CD4-positive, alpha-beta memory T cell (primary cell): ENCODE measurements around the gene SLC25A18. TPM values are rescaled to one million over a fixed set of nuclear protein-coding genes. Genes with fewer than 3 reads are reported as not detected.
"Not testable (repeated sequence)": the region's sequence is repeated elsewhere in the genome, so short reads cannot be mapped to it uniquely, and the experiment has no call there.

Source experiments
- CTCF ChIA-PET: fragments of 350-600 bp; sonication (Branson Sonifier 250); formaldehyde crosslinking; loops from one replicate; lab custom pipeline; 2021; ENCODE audit warnings: inconsistent platforms; ENCODE audit not compliant: partially characterized antibody; lab: Charles Lee
- POLR2A ChIA-PET: fragments of 350-600 bp; sonication (Branson Sonifier 250); formaldehyde crosslinking; loops from one replicate; lab custom pipeline; 2021; ENCODE audit not compliant: partially characterized antibody; lab: Charles Lee
- DNase-seq, 5 donors: peaks; one replicate each; pipeline versions ENCODE4 v3.0.0 to v3.0.0-alpha.2; 2020 to 2022; ENCODE audit warnings: mixed read lengths in 1 of 5
- H3K27ac ChIP-seq: one replicate; pipeline ENCODE4 v1.7.0; 2013; ENCODE audit warnings: low read depth, low read length
- H3K27me3 ChIP-seq: 2 replicates; pipeline ENCODE4 v1.7.0; 2013; ENCODE audit warnings: mild to moderate bottlenecking, low read length, moderate library complexity; ENCODE audit not compliant: insufficient read depth
- H3K36me3 ChIP-seq: 2 replicates; pipeline ENCODE4 v1.7.0; 2013; ENCODE audit warnings: mild to moderate bottlenecking, low read length, moderate library complexity; ENCODE audit not compliant: insufficient read depth
- H3K4me1 ChIP-seq: 2 replicates; pipeline ENCODE4 v1.7.0; 2013; ENCODE audit warnings: mild to moderate bottlenecking, low read length, moderate library complexity; ENCODE audit not compliant: insufficient read depth
- H3K4me3 ChIP-seq, 2 donors: one replicate each; pipeline ENCODE4 v1.7.0; 2013; ENCODE audit warnings: low read length in 2 of 2, mild to moderate bottlenecking in 1 of 2
- H3K9me3 ChIP-seq, 2 donors: one replicate each; pipeline ENCODE4 v1.7.0; 2013; ENCODE audit warnings: low read length in 2 of 2, control low read depth in 1 of 2; ENCODE audit not compliant: control insufficient read depth in 1 of 2
- H3K27ac Mint-ChIP-seq, 7 donors: one replicate each; pipeline ENCODE4 v1.8.0; 2020 to 2021; ENCODE audit warnings: mixed read lengths in 7 of 7, mild to moderate bottlenecking in 6 of 7, inconsistent platforms in 3 of 7, moderate library complexity in 3 of 7
- H3K27me3 Mint-ChIP-seq, 2 donors: one replicate each; pipeline ENCODE4 v1.8.0; 2020 to 2021; ENCODE audit warnings: mixed read lengths in 2 of 2
- H3K36me3 Mint-ChIP-seq, 2 donors: one replicate each; pipeline ENCODE4 v1.8.0; 2020 to 2021; ENCODE audit warnings: mixed read lengths in 2 of 2, inconsistent platforms in 1 of 2, mild to moderate bottlenecking in 1 of 2
- H3K4me1 Mint-ChIP-seq, 4 donors: one replicate each; pipeline ENCODE4 v1.8.0; 2020 to 2021; ENCODE audit warnings: mixed read lengths in 4 of 4, mild to moderate bottlenecking in 1 of 4
- H3K4me3 Mint-ChIP-seq, 8 donors: one replicate each; pipeline ENCODE4 v1.8.0; 2020 to 2021; ENCODE audit warnings: mixed read lengths in 8 of 8, mild to moderate bottlenecking in 7 of 8, moderate library complexity in 6 of 8, inconsistent platforms in 3 of 8
- H3K9me3 Mint-ChIP-seq, 8 donors: one replicate each; pipeline ENCODE4 v1.8.0; 2020 to 2021; ENCODE audit warnings: mixed read lengths in 8 of 8, mild to moderate bottlenecking in 5 of 8, inconsistent platforms in 3 of 8, moderate library complexity in 1 of 8
- intact Hi-C: fragments of 100-400 bp; cut with micrococcal nuclease; formaldehyde crosslinking; loops from one replicate; pipeline ENCODE4 v1.15.1; 2023
- polyA plus RNA-seq, 2 donors: library from polyadenylated mRNA; unstranded; fragments of 300-500 nt; fragmentation: Illumina TruSeq; gene quantifications; one replicate each; pipeline ENCODE4 v1.2.3, GENCODE V29; 2021
- total RNA-seq, 2 experiments: library from RNA; stranded (reverse); gene quantifications; one replicate each; pipeline ENCODE4 v1.2.3, GENCODE V29; 2021

Gene SLC25A18, protein sequence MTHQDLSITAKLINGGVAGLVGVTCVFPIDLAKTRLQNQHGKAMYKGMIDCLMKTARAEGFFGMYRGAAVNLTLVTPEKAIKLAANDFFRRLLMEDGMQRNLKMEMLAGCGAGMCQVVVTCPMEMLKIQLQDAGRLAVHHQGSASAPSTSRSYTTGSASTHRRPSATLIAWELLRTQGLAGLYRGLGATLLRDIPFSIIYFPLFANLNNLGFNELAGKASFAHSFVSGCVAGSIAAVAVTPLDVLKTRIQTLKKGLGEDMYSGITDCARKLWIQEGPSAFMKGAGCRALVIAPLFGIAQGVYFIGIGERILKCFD
- total RNA-seq (not detected), polyA plus RNA-seq (under 1 TPM in 1 of 2 donors, not detected in 1; 0.10 TPM)

DNA sequence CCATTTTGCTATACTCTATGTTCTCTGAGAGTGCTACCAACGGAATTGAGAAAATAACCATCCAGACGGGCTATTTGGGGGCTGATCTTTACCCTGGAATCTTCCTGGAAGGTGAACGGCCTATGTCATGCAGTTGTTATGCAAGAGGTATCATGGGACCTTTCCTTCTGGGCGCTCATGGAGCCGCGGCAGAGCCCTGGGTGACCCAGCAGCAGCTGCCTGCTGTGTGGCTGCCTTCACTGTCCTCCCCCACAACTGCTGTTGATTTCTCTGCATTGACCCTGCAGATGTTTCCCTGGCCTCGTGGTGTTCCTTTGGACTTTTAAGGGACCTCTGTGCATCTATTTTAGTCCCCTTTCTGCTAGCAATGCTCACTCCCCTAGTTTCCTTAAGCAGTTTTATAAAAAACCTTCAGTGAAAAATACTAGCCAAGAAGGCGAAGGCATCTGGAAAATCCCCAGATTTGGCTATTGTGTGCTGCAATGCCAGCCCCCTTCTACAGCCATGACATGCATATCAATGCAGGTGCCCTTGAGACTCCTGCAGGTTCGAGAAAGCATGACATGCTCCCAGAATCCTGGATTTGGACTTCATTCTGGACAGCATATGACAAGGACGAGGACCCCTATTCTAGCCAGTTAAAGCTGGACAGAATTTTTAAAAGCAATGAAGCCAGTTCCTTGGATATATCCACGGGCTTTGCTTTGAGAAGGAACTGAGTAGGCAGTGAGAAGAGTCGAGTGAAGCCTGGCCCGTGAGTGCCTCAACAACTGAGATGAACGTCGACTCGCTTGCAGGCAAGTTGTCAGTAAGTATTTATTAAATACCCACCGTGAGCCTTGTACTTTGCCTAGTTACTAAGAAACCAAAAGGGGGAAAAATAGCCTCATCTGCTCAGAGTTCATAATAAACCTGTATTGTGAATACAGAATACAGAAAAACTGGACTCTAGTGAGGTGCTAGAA lies at the start of gene SLC25A18:
Gene SLC25A18, plus strand, starts transcription at position 593 of the 965 bp plus-strand sequence. CDS start 16,447 bp downstream, outside the sequence.
- H3K9me3 ChIP-seq = no peaks in the 10 kb centered on the region
- no peaks in the 10 kb centered on the region for H3K4me1 Mint-ChIP-seq
- H3K27ac Mint-ChIP-seq = no peak within 1 kb of the TSS
- H3K4me3 ChIP-seq = no peak within 1 kb of the TSS
- peaks cover 5 to 8% of the 10 kb centered on the region in 2 donors for H3K27me3 Mint-ChIP-seq
- intact Hi-C loops = no loop called here
- CTCF ChIA-PET = no interaction called here
- peaks cover 0 to 1% (median 0%) of the 10 kb centered on the region in 8 donors for H3K9me3 Mint-ChIP-seq
- no peaks in the 10 kb centered on the region for H3K36me3 ChIP-seq
- H3K4me3 Mint-ChIP-seq = no peak within 1 kb of the TSS
- H3K27me3 ChIP-seq = no peaks in the 10 kb centered on the region
- H3K36me3 Mint-ChIP-seq = no peaks in the 10 kb centered on the region
- no peak for DNase-seq
- POLR2A ChIA-PET = no interaction called here
- H3K4me1 ChIP-seq = no peaks in the 10 kb centered on the region
- H3K27ac ChIP-seq = no peak within 1 kb of the TSS

- Mint-ChIP-seq H3K27ac (no peak overlapping the region), H3K36me3 (no peaks in the 10 kb centered on the region), H3K27me3 (peaks cover 4 to 14% of the 10 kb centered on the region in 2 donors), H3K4me3 (no peak overlapping the region), H3K4me1 (no peaks in the 10 kb centered on the region), H3K9me3 (no peaks in the 10 kb centered on the region)
- CTCF ChIA-PET = no interaction called here
- no peaks in the 10 kb centered on the region for H3K27me3 ChIP-seq
- H3K4me1 ChIP-seq = no peaks in the 10 kb centered on the region
- POLR2A ChIA-PET = interaction anchor here (1.2 kb wide), 1 partner anchor 10 kb away, joined by 3 read pairs; no protein-coding TSS in a partner anchor
- no peak for DNase-seq
- no peaks in the 10 kb centered on the region for H3K36me3 ChIP-seq
- H3K27ac ChIP-seq = no peak overlapping the region
- intact Hi-C loops = no loop called here
- H3K9me3 ChIP-seq = no peaks in the 10 kb centered on the region
- H3K4me3 ChIP-seq = no peak overlapping the region
Measured at GRCh38 chr22:17513612-17514011, 49.7 kb upstream of the SLC25A18 start.

GRCh38 chr22:17514084-17514483 lies 49.2 kb upstream of the SLC25A18 start:
- H3K27me3 Mint-ChIP-seq = peaks cover 4 to 18% of the 10 kb centered on the region in 2 donors
- no peak overlapping the region for H3K4me3 Mint-ChIP-seq
- no peaks in the 10 kb centered on the region for H3K36me3 Mint-ChIP-seq
- POLR2A ChIA-PET = interaction anchor here (1.2 kb wide), 1 partner anchor 10 kb away, joined by 3 read pairs; no protein-coding TSS in a partner anchor
- intact Hi-C loops = no loop called here
- Histone ChIP-seq H3K4me3 (no peak overlapping the region), H3K27ac (no peak overlapping the region), H3K27me3 (no peaks in the 10 kb centered on the region), H3K4me1 (no peaks in the 10 kb centered on the region), H3K36me3 (no peaks in the 10 kb centered on the region), H3K9me3 (no peaks in the 10 kb centered on the region)
- CTCF ChIA-PET = no interaction called here
- H3K27ac Mint-ChIP-seq = no peak overlapping the region
- no peaks in the 10 kb centered on the region for H3K4me1 Mint-ChIP-seq
- no peak for DNase-seq
- no peaks in the 10 kb centered on the region for H3K9me3 Mint-ChIP-seq

GRCh38 chr22:17518406-17518805 lies 44.9 kb upstream of the SLC25A18 start:
- Histone ChIP-seq H3K27me3 (no peaks in the 10 kb centered on the region), H3K4me3 (no peak overlapping the region), H3K27ac (no peak overlapping the region), H3K4me1 (no peaks in the 10 kb centered on the region), H3K9me3 (no peaks in the 10 kb centered on the region), H3K36me3 (no peaks in the 10 kb centered on the region)
- Mint-ChIP-seq H3K27ac (no peak overlapping the region), H3K4me3 (no peak overlapping the region), H3K9me3 (no peaks in the 10 kb centered on the region), H3K4me1 (no peaks in the 10 kb centered on the region), H3K27me3 (peaks cover 12 to 19% of the 10 kb centered on the region in 2 donors), H3K36me3 (no peaks in the 10 kb centered on the region)
- CTCF ChIA-PET = interaction anchor here (0.7 to 1.7 kb wide), 2 partner anchors 17 to 444 kb away, joined by 3 read pairs; no protein-coding TSS in a partner anchor
- intact Hi-C loops = no loop called here
- no peak for DNase-seq
- POLR2A ChIA-PET = no interaction called here

- peaks cover 21 to 26% of the 10 kb centered on the region in 2 donors for H3K27me3 Mint-ChIP-seq
- intact Hi-C loops, H3K9me3 ChIP-seq, POLR2A ChIA-PET, H3K27ac Mint-ChIP-seq, H3K4me1 ChIP-seq, CTCF ChIA-PET, H3K36me3 Mint-ChIP-seq, H3K9me3 Mint-ChIP-seq, H3K4me3 Mint-ChIP-seq, H3K27ac ChIP-seq, H3K4me3 ChIP-seq, DNase-seq, H3K27me3 ChIP-seq, H3K36me3 ChIP-seq, H3K4me1 Mint-ChIP-seq: not testable (repeated sequence)
Measured at GRCh38 chr22:17521971-17522370, 41.3 kb upstream of the SLC25A18 start.

- Histone ChIP-seq H3K4me1 (no peaks in the 10 kb centered on the region), H3K27ac (no peak overlapping the region), H3K4me3 (no peak overlapping the region), H3K9me3 (no peaks in the 10 kb centered on the region), H3K27me3 (no peaks in the 10 kb centered on the region), H3K36me3 (no peaks in the 10 kb centered on the region)
- H3K4me1 Mint-ChIP-seq = peaks cover 2 to 5% (median 3%) of the 10 kb centered on the region in 4 donors
- peaks cover 0 to 3% (median 0%) of the 10 kb centered on the region in 8 donors for H3K9me3 Mint-ChIP-seq
- no peak overlapping the region for H3K27ac Mint-ChIP-seq
- intact Hi-C loops = no loop called here
- no peak for DNase-seq
- ChIA-PET POLR2A (no interaction called here), CTCF (no interaction called here)
- H3K27me3 Mint-ChIP-seq = peaks cover 23 to 29% of the 10 kb centered on the region in 2 donors
- H3K4me3 Mint-ChIP-seq = no peak overlapping the region
- no peaks in the 10 kb centered on the region for H3K36me3 Mint-ChIP-seq
Measured at GRCh38 chr22:17523925-17524324, 39.4 kb upstream of the SLC25A18 start.

DNA sequence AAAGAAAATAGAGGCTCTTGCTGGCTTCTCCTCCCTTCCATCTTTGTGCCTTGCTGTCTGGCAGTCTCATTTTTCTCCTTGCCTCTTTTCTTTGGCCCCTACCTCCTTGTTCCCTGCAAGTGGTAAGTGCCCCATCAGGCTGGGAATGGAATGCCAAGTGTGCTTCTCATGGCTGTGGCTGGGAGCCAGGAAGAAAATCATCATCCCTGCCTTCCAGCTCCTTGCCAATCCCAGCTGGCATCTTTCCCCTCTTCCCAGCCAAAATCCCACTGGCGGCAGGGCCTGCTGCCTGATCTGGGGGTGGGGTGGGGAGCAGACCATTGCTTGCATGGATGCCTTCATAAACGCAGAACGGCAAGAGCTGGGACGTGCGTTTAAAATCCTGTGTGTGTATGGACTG lies 27.0 kb upstream of the SLC25A18 start:
- CTCF ChIA-PET = interaction anchor here (1.6 kb wide), 1 partner anchor 365 kb away, joined by 4 read pairs; no protein-coding TSS in a partner anchor
- no peaks in the 10 kb centered on the region for H3K4me1 Mint-ChIP-seq

More for the DNA sequence above, 27.0 kb upstream of the SLC25A18 start:
- Mint-ChIP-seq H3K27me3 (peaks cover 0 to 5% of the 10 kb centered on the region in 2 donors), H3K4me3 (peak overlapping the region in 1 of 8 donors; percentile 41), H3K9me3 (no peaks in the 10 kb centered on the region), H3K27ac (no peak overlapping the region), H3K36me3 (no peaks in the 10 kb centered on the region)
- no peaks in the 10 kb centered on the region for H3K4me1 ChIP-seq
- DNase-seq = no peak
- H3K4me3 ChIP-seq = no peak overlapping the region
- POLR2A ChIA-PET = no interaction called here
- no peak overlapping the region for H3K27ac ChIP-seq
- no peaks in the 10 kb centered on the region for H3K36me3 ChIP-seq
- no peaks in the 10 kb centered on the region for H3K27me3 ChIP-seq
- H3K9me3 ChIP-seq = no peaks in the 10 kb centered on the region
- intact Hi-C loops = no loop called here
